Uterus (tissue), 4 donors: ENCODE results near the gene ERMARD. TPM values are rescaled to one million over a fixed set of nuclear protein-coding genes. Genes with fewer than 3 reads are reported as not detected.

Source experiments
- DNase-seq, 2 donors: peaks; one replicate each; pipeline ENCODE4 v3.0.0-alpha.2; 2019 to 2020
- H3K27ac ChIP-seq, 2 donors: fragments of 200-600 bp; sonication (generic); 1 replicate in 1 of 2; 2 replicates in 1 of 2; pipeline ENCODE4 v1.5.1; 2016 to 2018
- H3K27me3 ChIP-seq, 2 donors: fragments of 200-600 bp; sonication (generic); one replicate each; pipeline ENCODE4 v1.5.1; 2018 to 2019; ENCODE audit warnings: control low read depth in 1 of 2
- H3K36me3 ChIP-seq, 2 donors: fragments of 200-600 bp; sonication (generic); one replicate each; pipeline ENCODE4 v1.5.1; 2019; ENCODE audit warnings: control low read depth in 1 of 2
- H3K4me1 ChIP-seq, 2 donors: fragments of 200-600 bp; sonication (generic); one replicate each; pipeline ENCODE4 v1.5.1; 2018 to 2019; ENCODE audit warnings: control low read depth in 1 of 2
- H3K4me3 ChIP-seq, 2 donors: fragments of 200-600 bp; sonication (generic); 1 replicate in 1 of 2; 2 replicates in 1 of 2; pipeline ENCODE4 v1.5.1; 2018 to 2019; ENCODE audit warnings: mild to moderate bottlenecking in 1 of 2
- H3K9me3 ChIP-seq, 2 donors: fragments of 200-600 bp; sonication (generic); one replicate each; pipeline ENCODE4 v1.5.1; 2019; ENCODE audit warnings: control low read depth in 1 of 2
- CTCF ChIP-seq, 4 experiments: fragments of 200-600 bp in 2 of 4; fragments of 450-650 bp in 2 of 4; sonication (generic) in 2 of 4; IDR thresholded peaks; one replicate each; pipeline ENCODE4 v1.5.1; 2016 to 2019; ENCODE audit warnings: antibody characterized with exemption in 4 of 4, mild to moderate bottlenecking in 2 of 4, moderate library complexity in 1 of 4
- POLR2A ChIP-seq, 2 donors: fragments of 450-650 bp; IDR thresholded peaks; one replicate each; pipeline ENCODE4 v1.6.1; 2016; ENCODE audit warnings: antibody characterized with exemption in 2 of 2, mild to moderate bottlenecking in 1 of 2, moderate library complexity in 1 of 2
- intact Hi-C: fragments of 100-400 bp; cut with DNase I; formaldehyde crosslinking; loops from one replicate; pipeline ENCODE4 v1.15.1; 2023; ENCODE audit warnings: low total_unique reads
- total RNA-seq, 4 donors: library from RNA; depleted of rRNA in 3 of 4; stranded (reverse); fragments of >200 nt in 3 of 4; gene quantifications; one replicate each; pipeline versions ENCODE4 v1.1.0 to v1.2.4, GENCODE V29; 2014 to 2023
- donor health status: DM: yes; HTN: yes; CAD: no.

ERMARD gene
- total RNA-seq, 4 donors from 2014 or later, result 13.5 to 37.1 (median 28.6) TPM

DNA sequence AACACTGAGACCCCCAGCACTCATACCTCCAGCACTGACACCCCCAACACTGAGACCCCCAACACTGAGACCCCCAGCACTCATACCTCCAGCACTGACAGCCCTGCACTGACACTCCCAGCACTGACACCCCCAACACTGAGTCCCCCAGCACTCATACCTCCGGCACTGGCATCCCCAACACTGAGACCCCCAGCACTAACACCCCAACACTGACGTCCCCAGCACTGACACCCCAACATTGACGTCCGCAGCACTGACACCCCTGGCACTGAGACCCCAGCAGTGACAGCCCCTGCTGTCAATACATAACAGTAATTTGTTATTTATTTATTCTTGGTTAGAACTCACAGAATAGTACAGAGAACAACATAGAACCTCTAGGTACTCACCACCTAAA lies 58.0 kb downstream of the ERMARD start:
- H3K4me1 ChIP-seq, result no peaks in the 10 kb centered on the region
- intact Hi-C loops, result no loop called here
- no peak for TF ChIP-seq POLR2A (IDR thresholded peaks at IDR 0.05)
- TF ChIP-seq CTCF (IDR thresholded peaks at IDR 0.05), result no peak
- no peak overlapping the region for H3K4me3 ChIP-seq
- H3K27me3 ChIP-seq, result no peaks in the 10 kb centered on the region
- DNase-seq, result no peak
- H3K9me3 ChIP-seq, result no peaks in the 10 kb centered on the region
- H3K36me3 ChIP-seq, result no peaks in the 10 kb centered on the region
- no peak overlapping the region for H3K27ac ChIP-seq

- intact Hi-C loops, result no loop called here
- H3K27ac ChIP-seq, result no peak overlapping the region
- TF ChIP-seq CTCF (IDR thresholded peaks at IDR 0.05), result no peak
- no peak for TF ChIP-seq POLR2A (IDR thresholded peaks at IDR 0.05)
- H3K9me3 ChIP-seq, result no peaks in the 10 kb centered on the region
- no peak for DNase-seq
- no peaks in the 10 kb centered on the region for H3K36me3 ChIP-seq
- no peaks in the 10 kb centered on the region for H3K27me3 ChIP-seq
- H3K4me3 ChIP-seq, result no peak overlapping the region
- H3K4me1 ChIP-seq, result no peaks in the 10 kb centered on the region
These were observed 58.9 kb downstream of the ERMARD start for GRCh38 chr6:169810066-169810989.

GRCh38 chr6:169811072-169811471 lies 59.6 kb downstream of the ERMARD start:
- Histone ChIP-seq H3K27me3 (no peaks in the 10 kb centered on the region), H3K9me3 (no peaks in the 10 kb centered on the region), H3K4me3 (no peak overlapping the region), H3K36me3 (no peaks in the 10 kb centered on the region), H3K4me1 (no peaks in the 10 kb centered on the region), H3K27ac (no peak overlapping the region)
- intact Hi-C loops, result no loop called here
- TF ChIP-seq CTCF (IDR thresholded peaks at IDR 0.05) (no peak), POLR2A (IDR thresholded peaks at IDR 0.05) (no peak)
- no peak for DNase-seq

DNA sequence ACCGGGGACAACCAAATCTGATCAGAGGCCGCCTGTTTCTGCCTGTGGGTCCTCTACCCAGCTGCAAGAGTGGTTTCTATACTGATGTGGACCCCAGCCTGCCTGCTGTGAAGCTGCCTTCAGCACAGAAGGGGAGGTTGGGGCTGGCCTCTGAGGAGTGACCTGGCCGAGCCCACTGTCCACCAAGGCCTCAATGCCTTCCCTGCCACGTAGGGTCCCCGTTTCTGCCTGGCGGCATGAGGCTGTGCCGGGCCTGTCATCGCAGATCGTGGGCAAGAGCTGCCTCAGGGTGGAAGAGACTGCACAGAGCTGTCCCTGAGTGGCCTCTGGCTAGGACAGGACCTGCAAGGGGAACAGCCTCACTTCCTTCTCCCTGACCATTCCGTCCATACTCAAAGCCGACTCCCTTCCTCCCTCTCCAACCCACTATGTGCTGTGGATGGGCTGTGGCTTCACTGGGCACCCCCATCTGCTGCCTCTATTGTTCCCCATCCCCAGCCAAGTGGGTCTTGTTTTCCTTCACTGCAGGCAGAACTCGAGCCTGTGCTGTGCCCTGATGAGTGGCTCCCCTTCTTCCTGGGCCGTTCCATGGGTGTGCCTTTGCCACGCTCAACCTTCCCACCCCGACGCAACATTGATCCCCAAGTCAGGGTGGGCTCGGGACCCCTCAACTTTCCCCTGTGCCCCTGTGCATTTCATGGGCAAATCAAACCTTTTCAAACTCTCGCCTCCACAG lies 60.3 kb downstream of the ERMARD start:
- no peaks in the 10 kb centered on the region for H3K27me3 ChIP-seq
- no peak for DNase-seq
- H3K4me1 ChIP-seq, result no peaks in the 10 kb centered on the region
- no peak overlapping the region for H3K4me3 ChIP-seq
- TF ChIP-seq POLR2A (IDR thresholded peaks at IDR 0.05), result no peak
- TF ChIP-seq CTCF (IDR thresholded peaks at IDR 0.05), result no peak
- no peak overlapping the region for H3K27ac ChIP-seq
- intact Hi-C loops, result no loop called here
- H3K36me3 ChIP-seq, result no peaks in the 10 kb centered on the region
- no peaks in the 10 kb centered on the region for H3K9me3 ChIP-seq

DNA sequence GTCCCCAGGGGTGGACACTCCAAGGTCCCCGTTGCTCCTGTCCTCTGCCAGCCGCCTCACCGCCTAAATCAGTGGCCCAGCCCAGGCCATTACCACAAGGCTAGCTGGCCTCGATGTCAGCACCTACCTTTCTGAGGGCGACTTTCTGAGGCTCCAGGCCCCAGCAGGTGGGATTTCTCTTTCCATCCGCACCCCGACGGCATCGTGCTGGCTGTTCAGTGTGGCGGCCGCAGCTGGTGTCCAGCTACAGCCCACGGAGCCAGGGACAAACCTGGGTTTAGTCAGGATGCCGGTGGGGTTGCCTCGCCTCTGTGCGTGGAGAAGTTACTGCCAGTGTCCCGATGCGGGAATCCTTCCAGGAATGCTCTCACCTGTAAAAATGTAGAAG lies 60.8 kb downstream of the ERMARD start:
- Histone ChIP-seq H3K36me3 (no peaks in the 10 kb centered on the region), H3K27ac (no peak overlapping the region), H3K4me1 (no peaks in the 10 kb centered on the region), H3K9me3 (no peaks in the 10 kb centered on the region), H3K27me3 (no peaks in the 10 kb centered on the region), H3K4me3 (no peak overlapping the region)
- DNase-seq, result no peak
- TF ChIP-seq POLR2A (IDR thresholded peaks at IDR 0.05), result no peak
- no peak for TF ChIP-seq CTCF (IDR thresholded peaks at IDR 0.05)
- intact Hi-C loops, result no loop called here
